HCT116 (cell line): Measurements from ENCODE around the gene KCNJ1.

Experiments
- EGR1 ChIP-seq: IDR thresholded peaks from 2 replicates; pipeline ENCODE4 v1.6.1; 2012; ENCODE audit warnings: low read depth
- ELF1 ChIP-seq: IDR thresholded peaks from 2 replicates; pipeline ENCODE4 v1.6.1; 2012; ENCODE audit warnings: low read depth, borderline replicate concordance
- EZH2 ChIP-seq: fragments of 200-600 bp; sonication (generic); IDR thresholded peaks from 2 replicates; pipeline ENCODE4 v1.6.1; 2017; ENCODE audit warnings: antibody characterized with exemption, mixed run types
- JUND ChIP-seq: IDR thresholded peaks from 2 replicates; pipeline ENCODE4 v1.6.1; 2012
- POLR2A ChIP-seq: IDR thresholded peaks from 2 replicates; pipeline ENCODE4 v1.7.0; 2011; ENCODE audit warnings: borderline replicate concordance; ENCODE audit not compliant: insufficient read depth, insufficient read length; ENCODE audit errors: extremely low read depth
- ZNF274 ChIP-seq: fragments of 200-500 bp; sonication (Bioruptor generic); IDR thresholded peaks from 2 replicates; pipeline ENCODE4 v1.6.1; 2014; ENCODE audit warnings: mild to moderate bottlenecking, low read depth, low read length, inconsistent platforms
- TF ChIP-seq, protein P1 (sequence below), 3 experiments: fragments of 200-600 bp in 1 of 3; sonication (generic) in 1 of 3; IDR thresholded peaks in 2 of 3; conservative IDR thresholded peaks in 1 of 3; 2 replicates each; pipeline ENCODE4 v1.5.1; 2012 to 2017; ENCODE audit warnings: low read depth in 2 of 3, low read length in 2 of 3, antibody characterized with exemption in 1 of 3, borderline replicate concordance in 1 of 3, control low read depth in 1 of 3, mild to moderate bottlenecking in 1 of 3, mixed read lengths in 1 of 3, mixed run types in 1 of 3, moderate library complexity in 1 of 3; ENCODE audit not compliant: insufficient read depth in 1 of 3
- TF ChIP-seq, protein P2 (sequence below): IDR thresholded peaks from 2 replicates; pipeline ENCODE4 v1.6.1; 2012
- TF ChIP-seq, protein P3 (sequence below): IDR thresholded peaks from 2 replicates; pipeline ENCODE4 v1.6.1; 2012

DNA sequence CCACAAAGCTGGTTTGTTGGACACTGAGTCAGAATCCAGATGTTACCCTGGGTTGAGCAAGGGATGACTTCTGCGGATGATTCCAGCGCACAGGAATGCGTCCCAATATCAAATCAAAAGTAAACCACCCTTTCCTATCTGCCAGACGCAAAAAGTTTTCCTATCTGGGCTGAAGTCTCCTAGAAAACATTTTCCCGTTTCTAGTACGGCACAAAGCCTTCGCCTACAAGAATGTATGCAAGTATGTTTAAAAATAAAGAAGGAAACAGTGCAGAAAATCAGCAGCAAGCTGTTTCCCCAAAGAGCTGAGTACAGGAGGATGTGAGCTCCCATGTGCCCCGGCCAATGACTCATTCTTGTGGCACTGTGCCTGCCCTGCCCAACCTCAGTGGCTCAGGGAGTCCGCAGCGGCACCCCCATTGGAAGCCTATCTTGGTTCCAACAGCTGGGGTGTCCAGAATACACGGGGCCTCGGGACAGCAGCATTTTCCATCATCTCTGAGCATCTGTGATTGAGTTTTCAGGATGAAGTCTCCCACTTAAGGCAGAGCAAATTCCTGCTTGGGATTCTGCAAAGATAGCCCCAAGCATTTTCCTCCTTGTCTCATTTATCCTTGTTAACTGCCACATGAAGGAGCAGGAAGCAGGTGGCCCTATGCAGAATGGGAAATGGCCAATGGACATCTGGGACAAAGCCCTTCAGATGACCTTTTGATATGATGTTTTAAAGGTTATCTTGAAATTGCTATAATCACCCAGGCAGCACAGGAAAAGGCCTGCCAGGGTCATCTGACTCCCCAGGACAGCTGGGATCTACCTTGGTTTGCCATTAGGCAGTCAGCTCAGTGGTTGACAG is 41.5 kb upstream of the KCNJ1 start:
- TF ChIP-seq, protein P1, sequence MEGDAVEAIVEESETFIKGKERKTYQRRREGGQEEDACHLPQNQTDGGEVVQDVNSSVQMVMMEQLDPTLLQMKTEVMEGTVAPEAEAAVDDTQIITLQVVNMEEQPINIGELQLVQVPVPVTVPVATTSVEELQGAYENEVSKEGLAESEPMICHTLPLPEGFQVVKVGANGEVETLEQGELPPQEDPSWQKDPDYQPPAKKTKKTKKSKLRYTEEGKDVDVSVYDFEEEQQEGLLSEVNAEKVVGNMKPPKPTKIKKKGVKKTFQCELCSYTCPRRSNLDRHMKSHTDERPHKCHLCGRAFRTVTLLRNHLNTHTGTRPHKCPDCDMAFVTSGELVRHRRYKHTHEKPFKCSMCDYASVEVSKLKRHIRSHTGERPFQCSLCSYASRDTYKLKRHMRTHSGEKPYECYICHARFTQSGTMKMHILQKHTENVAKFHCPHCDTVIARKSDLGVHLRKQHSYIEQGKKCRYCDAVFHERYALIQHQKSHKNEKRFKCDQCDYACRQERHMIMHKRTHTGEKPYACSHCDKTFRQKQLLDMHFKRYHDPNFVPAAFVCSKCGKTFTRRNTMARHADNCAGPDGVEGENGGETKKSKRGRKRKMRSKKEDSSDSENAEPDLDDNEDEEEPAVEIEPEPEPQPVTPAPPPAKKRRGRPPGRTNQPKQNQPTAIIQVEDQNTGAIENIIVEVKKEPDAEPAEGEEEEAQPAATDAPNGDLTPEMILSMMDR (IDR thresholded peaks at IDR 0.05 in 2 of 3, conservative IDR thresholded peaks at IDR 0.05 in 1 of 3; ENCODE audit: borderline replicate concordance in 1 of 3, insufficient read depth in 1 of 3, low read depth in 2 of 3, low read length in 2 of 3): no peak
- TF ChIP-seq POLR2A (no peak), EGR1 (no peak), EZH2 (no peak), ELF1 (no peak), JUND (peak; percentile 86), ZNF274 (no peak)
- TF ChIP-seq, protein P2, sequence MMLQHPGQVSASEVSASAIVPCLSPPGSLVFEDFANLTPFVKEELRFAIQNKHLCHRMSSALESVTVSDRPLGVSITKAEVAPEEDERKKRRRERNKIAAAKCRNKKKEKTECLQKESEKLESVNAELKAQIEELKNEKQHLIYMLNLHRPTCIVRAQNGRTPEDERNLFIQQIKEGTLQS: no peak; the same call in 1 of the 2 replicates
- TF ChIP-seq, protein P3, sequence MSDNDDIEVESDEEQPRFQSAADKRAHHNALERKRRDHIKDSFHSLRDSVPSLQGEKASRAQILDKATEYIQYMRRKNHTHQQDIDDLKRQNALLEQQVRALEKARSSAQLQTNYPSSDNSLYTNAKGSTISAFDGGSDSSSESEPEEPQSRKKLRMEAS: peak; percentile 73
